OCI-LY7 (cell line): Measurements from ENCODE around the gene CHKA. TPM values are rescaled to one million over a fixed set of nuclear protein-coding genes. Genes with fewer than 3 reads are reported as not detected.
A peak's percentile ranks its signal among the peaks of the same experiment; 100 is the strongest.

Experiments
- BruUV-seq: library from RNA; stranded (reverse); fragments of 400-500 nt; replicated peaks from 2 replicates; lab custom pipeline; 2021; lab: Mats Ljungman, UMichigan
- CTCF ChIA-PET: fragments of 300-600 bp; sonication (Branson Sonifier 250); formaldehyde crosslinking; loops from one replicate; lab custom pipeline; 2022; ENCODE audit warnings: antibody characterized with exemption; ENCODE audit not compliant: unreplicated experiment; lab: Charles Lee
- POLR2A ChIA-PET: fragments of 300-600 bp; sonication (Branson Sonifier 250); formaldehyde crosslinking; loops from one replicate; lab custom pipeline; 2022; ENCODE audit warnings: antibody characterized with exemption; lab: Charles Lee
- DNase-seq: peaks from one replicate; pipeline ENCODE4 v3.0.0-alpha.2; 2015; ENCODE audit warnings: low spot score
- H2AFZ ChIP-seq: fragments of 200-600 bp; sonication (generic), shearing (Covaris generic); 2 replicates; pipeline ENCODE4 v1.6.1; 2014; ENCODE audit warnings: mild to moderate bottlenecking, antibody characterized with exemption, low read length, moderate library complexity
- H3K27ac ChIP-seq: fragments of 200-600 bp; sonication (generic); 2 replicates; pipeline ENCODE4 v1.5.1; 2014; ENCODE audit warnings: mixed run types, low read depth, mild to moderate bottlenecking, moderate library complexity, low read length, inconsistent platforms; ENCODE audit not compliant: poor library complexity, severe bottlenecking
- H3K36me3 ChIP-seq: fragments of 200-600 bp; sonication (generic); 2 replicates; pipeline ENCODE4 v1.6.1; 2014; ENCODE audit warnings: mild to moderate bottlenecking, antibody characterized with exemption, low read length, moderate library complexity, mixed read lengths; ENCODE audit not compliant: insufficient read depth
- H3K4me1 ChIP-seq: fragments of 200-600 bp; sonication (generic); 2 replicates; pipeline ENCODE4 v1.5.1; 2014; ENCODE audit warnings: mild to moderate bottlenecking, low read length; ENCODE audit not compliant: insufficient read depth, poor library complexity, severe bottlenecking
- H3K4me2 ChIP-seq: fragments of 200-600 bp; sonication (generic); 2 replicates; pipeline ENCODE4 v1.6.1; 2014; ENCODE audit warnings: mild to moderate bottlenecking, low read length
- H3K4me3 ChIP-seq: fragments of 200-600 bp; sonication (generic); 2 replicates; pipeline ENCODE4 v1.5.1; 2014; ENCODE audit warnings: mild to moderate bottlenecking, low read depth, low read length; ENCODE audit not compliant: poor library complexity, severe bottlenecking
- H3K79me2 ChIP-seq: fragments of 200-600 bp; sonication (generic); 2 replicates; pipeline ENCODE4 v1.6.1; 2016; ENCODE audit warnings: low read depth, mild to moderate bottlenecking, low read length, moderate library complexity, mixed read lengths; ENCODE audit not compliant: insufficient read depth
- H3K9me2 ChIP-seq: fragments of 200-600 bp; sonication (generic); 2 replicates; pipeline ENCODE4 v1.6.1; 2016; ENCODE audit warnings: mild to moderate bottlenecking, low read length, mixed read lengths; ENCODE audit not compliant: insufficient read depth
- H3K9me3 ChIP-seq: fragments of 200-600 bp; sonication (generic); 2 replicates; pipeline ENCODE4 v1.6.1; 2014; ENCODE audit warnings: mild to moderate bottlenecking, mixed run types, low read length, mixed read lengths
- H4K20me1 ChIP-seq: fragments of 200-600 bp; sonication (generic); 2 replicates; pipeline ENCODE4 v1.6.1; 2014; ENCODE audit warnings: mild to moderate bottlenecking, antibody characterized with exemption, low read length, moderate library complexity, mixed read lengths; ENCODE audit not compliant: insufficient read depth
- CTCF ChIP-seq: fragments of 200-600 bp; sonication (generic); conservative IDR thresholded peaks from 2 replicates; pipeline ENCODE4 v1.5.1; 2014; ENCODE audit warnings: mild to moderate bottlenecking, antibody characterized with exemption, low read length, moderate library complexity, mixed read lengths
- EZH2phosphoT487 ChIP-seq: fragments of 200-600 bp; sonication (generic); IDR thresholded peaks from 2 replicates; pipeline ENCODE4 v1.6.1; 2018; ENCODE audit warnings: low read depth, borderline replicate concordance, mild to moderate bottlenecking, mixed run types, antibody characterized with exemption, low read length, moderate library complexity, mixed read lengths
- intact Hi-C: fragments of 100-400 bp; cut with micrococcal nuclease; formaldehyde crosslinking; loops from one replicate; pipeline ENCODE4 v1.10.0; 2022; ENCODE audit not compliant: unreplicated experiment
- total RNA-seq, 2 experiments: library from RNA; depleted of rRNA in 1 of 2; stranded (reverse); fragments of >200 nt in 1 of 2; shearing (Covaris generic) in 1 of 2; gene quantifications; 2 replicates each; pipeline ENCODE4 v1.2.3, GENCODE V29; 2014 to 2022

CHKA gene
- total RNA-seq, 2 experiments from 2014 or later: 36.1 to 47.2 TPM

GRCh38 chr11:68040957-68041591 lies 80.1 kb downstream of the CHKA start:
- BruUV-seq: no TSS peak
- ChIA-PET POLR2A (interaction anchor here (1.1 to 1.5 kb wide), 3 partner anchors 9 to 77 kb away, joined by 3 to 5 read pairs (median 3); partner anchors contain the start of gene NDUFS8), CTCF (no interaction called here)
- peak overlapping the region; percentile 79 for H3K4me3 ChIP-seq
- peaks cover 50% of the 10 kb centered on the region for H3K36me3 ChIP-seq
- TF ChIP-seq CTCF: no peak
- TF ChIP-seq EZH2phosphoT487: no peak
- no peaks in the 10 kb centered on the region for H3K9me3 ChIP-seq
- DNase-seq: no peak
- peak overlapping the region; percentile 97 for H3K4me2 ChIP-seq
- peaks cover 21% of the 10 kb centered on the region; the same call in 1 of the 2 replicates for H3K79me2 ChIP-seq
- peak overlapping the region; percentile 79 for H3K27ac ChIP-seq
- H3K9me2 ChIP-seq: no peaks in the 10 kb centered on the region
- peak overlapping the region; percentile 39; the same call in 1 of the 2 replicates for H2AFZ ChIP-seq
- intact Hi-C loops: loop anchor here (1.0 to 2.0 kb wide), 2 partner anchors 32 to 38 kb away; no protein-coding TSS in a partner anchor
- H4K20me1 ChIP-seq: no peaks in the 10 kb centered on the region
- H3K4me1 ChIP-seq: peaks cover 30% of the 10 kb centered on the region

GRCh38 chr11:68040101-68040956 lies 80.9 kb downstream of the CHKA start:
- no peak for TF ChIP-seq EZH2phosphoT487
- no peak for TF ChIP-seq CTCF
- no peaks in the 10 kb centered on the region for H3K9me3 ChIP-seq
- peaks cover 44% of the 10 kb centered on the region for H3K36me3 ChIP-seq
- ChIA-PET POLR2A (interaction anchor here (1.1 to 1.5 kb wide), 3 partner anchors 8 to 78 kb away, joined by 3 to 5 read pairs (median 3); partner anchors contain the start of gene NDUFS8), CTCF (no interaction called here)
- BruUV-seq: no TSS peak
- no peaks in the 10 kb centered on the region for H4K20me1 ChIP-seq
- H3K27ac ChIP-seq: peak overlapping the region; percentile 79
- H3K4me2 ChIP-seq: peak overlapping the region; percentile 97
- DNase-seq: peak; percentile 84
- peaks cover 30% of the 10 kb centered on the region for H3K4me1 ChIP-seq
- H2AFZ ChIP-seq: peak overlapping the region; percentile 39
- no peaks in the 10 kb centered on the region for H3K9me2 ChIP-seq
- intact Hi-C loops: loop anchor here (1.0 to 2.0 kb wide), 2 partner anchors 31 to 38 kb away; no protein-coding TSS in a partner anchor
- peak overlapping the region; percentile 79 for H3K4me3 ChIP-seq
- H3K79me2 ChIP-seq: peaks cover 21% of the 10 kb centered on the region; the same call in 1 of the 2 replicates
